Activated CD4-positive, CD25-positive, alpha-beta regulatory T cell treated with anti-CD3 and anti-CD28 coated beads, Interleukin-2, amount 50 U/mL, for 72 hours (primary cell): ENCODE data around the gene RNF115.

Experiments
- DNase-seq: peaks from one replicate; pipeline ENCODE4 v3.0.0; 2021

The RNF115 gene

DNA sequence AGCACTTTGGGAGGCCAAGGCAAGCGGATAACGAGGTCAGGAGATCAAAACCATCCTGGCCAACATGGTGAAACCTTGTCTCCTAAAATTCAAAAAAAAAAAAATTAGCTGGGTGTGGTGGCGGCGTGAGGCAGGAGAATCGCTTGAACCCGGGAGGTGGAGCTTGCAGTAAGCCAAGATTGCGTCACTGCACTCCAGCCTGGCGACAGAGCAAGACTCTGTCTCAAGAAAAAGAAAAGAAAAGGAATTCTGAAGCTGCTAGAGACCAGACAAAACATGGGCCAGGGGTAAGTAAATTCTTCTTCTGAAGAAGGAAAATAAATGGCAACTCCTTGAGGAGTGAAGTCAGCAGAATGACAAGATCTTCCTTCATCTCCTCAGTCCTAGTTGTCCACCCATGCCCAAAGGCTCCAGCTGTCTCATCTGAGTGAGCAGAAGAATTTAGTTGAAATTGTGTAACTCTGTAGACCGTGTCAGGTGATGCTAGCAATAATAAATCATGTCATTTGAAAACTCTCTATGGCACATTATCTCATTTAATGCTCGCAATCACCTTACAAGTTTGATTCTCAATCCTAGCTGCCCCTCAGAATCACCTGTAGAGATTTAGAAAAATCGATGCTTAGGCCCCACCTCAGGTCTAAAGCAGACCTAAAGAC, 131.0 kb downstream of the RNF115 start:
- no peak for DNase-seq

DNA sequence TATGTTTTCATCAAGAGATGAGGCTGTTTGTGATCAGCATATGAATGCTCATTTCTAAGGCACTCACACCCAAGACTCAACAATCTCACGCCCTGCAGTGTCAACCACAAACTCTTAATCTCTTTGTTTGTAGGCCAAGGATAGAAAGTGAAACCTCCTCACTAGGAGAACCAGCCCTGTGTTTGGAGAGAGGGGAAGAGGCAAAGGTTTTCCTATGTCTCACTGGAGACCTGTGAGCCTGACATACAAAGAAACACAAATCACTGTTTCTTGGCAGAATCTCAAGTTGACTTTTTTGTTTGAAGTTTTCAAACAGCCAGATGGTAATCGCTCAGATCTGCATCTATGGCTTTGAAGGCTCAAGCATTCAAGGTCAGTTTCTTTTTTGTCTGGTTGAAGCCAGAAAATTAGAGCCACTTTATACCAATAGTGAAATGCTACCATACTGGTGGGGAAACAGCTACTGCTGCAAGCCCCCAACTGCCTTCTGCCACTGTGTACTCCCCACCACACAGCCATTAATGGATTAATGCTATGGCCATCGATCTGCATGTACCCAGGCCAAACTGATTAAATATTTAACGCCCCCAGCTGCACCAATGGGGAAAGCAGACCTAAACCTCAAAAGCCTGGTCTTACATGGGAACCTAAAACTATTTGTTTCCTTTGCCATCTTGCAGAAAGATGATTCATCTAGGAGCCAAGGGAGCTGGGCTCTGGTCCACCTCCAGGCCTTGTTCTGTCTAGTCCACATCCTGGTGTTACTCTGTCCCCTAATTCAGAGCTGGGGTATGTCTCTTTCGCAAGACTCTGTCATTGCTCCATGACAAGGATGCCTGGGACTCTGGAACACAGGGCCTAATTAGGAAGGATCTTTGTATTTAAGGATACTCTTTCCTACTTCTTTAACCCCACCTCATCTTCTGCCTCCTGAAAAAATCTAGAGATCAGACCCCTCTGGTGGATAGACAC, 133.0 kb downstream of the RNF115 start:
- no peak for DNase-seq

DNA sequence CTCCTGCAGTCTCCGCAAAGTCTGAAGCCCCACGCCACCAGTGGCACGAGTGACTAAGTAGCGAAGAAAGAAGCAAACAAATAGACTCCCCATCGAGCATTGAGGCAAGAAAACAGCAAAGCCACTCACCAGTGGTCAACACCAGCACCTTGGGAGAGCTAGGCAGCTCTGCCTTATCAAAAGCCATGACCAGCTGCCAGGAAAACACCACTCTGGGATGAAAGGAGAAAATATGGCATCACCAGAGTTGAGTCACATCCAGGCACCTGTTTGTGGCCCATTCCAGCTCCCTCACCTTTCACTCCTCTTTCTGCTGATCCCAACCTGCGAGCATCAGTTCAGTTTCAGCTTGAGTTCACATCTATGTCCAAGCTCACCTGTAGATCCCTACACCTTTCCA, 134.0 kb downstream of the RNF115 start:
- DNase-seq: no peak

DNA sequence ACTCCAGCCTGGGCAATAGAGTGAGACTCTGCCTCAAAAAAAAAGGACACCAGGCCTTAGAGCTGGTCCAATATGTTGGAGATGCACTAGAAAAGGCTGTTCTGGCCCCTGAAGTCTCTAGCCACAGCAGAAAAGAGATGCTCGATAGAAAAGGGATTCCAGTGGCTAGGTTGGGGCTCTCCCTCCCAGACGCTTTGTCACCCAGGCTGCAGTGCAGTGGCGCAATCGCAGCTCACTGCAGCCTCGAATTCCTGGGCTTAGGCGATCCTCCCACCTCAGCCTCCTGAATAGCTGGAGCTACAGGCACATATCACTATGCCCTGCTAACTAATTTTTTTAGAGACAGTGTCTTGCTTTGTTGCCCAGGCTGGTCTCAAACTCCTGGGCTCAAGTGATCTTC, 135.0 kb downstream of the RNF115 start:
- DNase-seq: no peak
